ENCODE results near the gene GJA4.
"Not testable (repeated sequence)": the region's sequence is repeated elsewhere in the genome, so short reads cannot be mapped to it uniquely, and the experiment has no call there.

The GJA4 gene

DNA sequence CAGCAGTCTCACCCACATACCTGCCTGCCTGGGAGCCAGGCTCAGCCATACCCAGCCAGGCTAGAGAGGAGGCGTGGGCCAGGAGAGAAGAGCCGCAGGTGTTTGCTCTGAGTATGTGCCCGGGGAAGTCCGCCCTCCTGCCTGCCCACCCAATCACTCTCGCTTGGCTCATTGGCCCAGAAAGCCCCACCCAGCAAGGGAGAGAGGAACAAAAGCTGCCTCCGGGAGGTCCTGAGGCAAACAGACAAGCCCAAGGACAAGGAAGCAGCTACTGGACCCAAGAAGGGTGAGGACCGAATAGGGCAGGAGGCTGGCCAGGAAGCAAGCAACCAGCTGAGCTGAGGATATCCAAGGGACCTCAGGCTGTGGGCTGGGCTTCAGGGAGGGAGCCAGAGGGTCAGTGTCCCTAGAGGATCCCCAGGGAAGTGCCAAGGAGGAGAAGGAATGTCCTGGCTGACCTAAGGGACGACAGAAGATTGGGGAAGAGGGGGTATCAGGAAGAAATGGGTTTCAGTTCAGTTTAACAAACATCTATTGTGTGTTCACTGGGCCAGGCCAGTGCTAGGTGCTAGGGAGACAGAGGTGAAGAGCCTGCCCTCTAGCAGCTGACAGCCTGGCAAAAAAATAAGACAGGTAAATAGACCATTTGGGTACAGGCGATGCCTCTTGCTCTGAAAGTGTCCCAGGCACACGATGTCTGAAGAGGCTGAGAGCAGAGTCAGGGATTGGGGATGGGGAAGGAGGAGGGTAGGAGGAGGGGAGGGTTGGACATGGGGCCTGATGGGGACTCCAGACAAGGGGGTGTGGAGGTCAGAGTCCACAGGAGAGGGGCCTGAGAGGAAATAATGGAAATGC is 33.1 kb upstream of the GJA4 start, which contains the start of gene GJB4:
GJB4 (plus strand) TSS at position 238 of the 855 bp plus-strand sequence. CDS start 1,515 bp downstream, outside the sequence.
- H3K4me3 Mint-ChIP-seq = no peak within 1 kb of the TSS
- CTCF ChIA-PET = no interaction called here
- H3K9me3 Mint-ChIP-seq = no peaks in the 10 kb centered on the region
- DNase-seq = no peak
- H3K27me3 Mint-ChIP-seq = peaks cover 12% of the 10 kb centered on the region
- peak within 1 kb of the TSS; percentile 33 for H3K27ac Mint-ChIP-seq
- H3K36me3 Mint-ChIP-seq = no peaks in the 10 kb centered on the region
- H3K4me1 Mint-ChIP-seq = no peaks in the 10 kb centered on the region

- Mint-ChIP-seq H3K36me3 (no peaks in the 10 kb centered on the region), H3K27me3 (peaks cover 12% of the 10 kb centered on the region), H3K4me1 (no peaks in the 10 kb centered on the region), H3K27ac (no peak overlapping the region), H3K4me3 (no peak overlapping the region), H3K9me3 (no peaks in the 10 kb centered on the region)
- CTCF ChIA-PET = no interaction called here
- no peak for DNase-seq
Measured at GRCh38 chr1:34761176-34761761, 31.5 kb upstream of the GJA4 start.

- no peak for DNase-seq
- Mint-ChIP-seq H3K4me1 (no peaks in the 10 kb centered on the region), H3K4me3 (no peak overlapping the region), H3K27me3 (peaks cover 12% of the 10 kb centered on the region), H3K36me3 (no peaks in the 10 kb centered on the region), H3K9me3 (no peaks in the 10 kb centered on the region), H3K27ac (no peak overlapping the region)
- CTCF ChIA-PET = no interaction called here
Measured at GRCh38 chr1:34761776-34762307, 31.0 kb upstream of the GJA4 start.

DNA sequence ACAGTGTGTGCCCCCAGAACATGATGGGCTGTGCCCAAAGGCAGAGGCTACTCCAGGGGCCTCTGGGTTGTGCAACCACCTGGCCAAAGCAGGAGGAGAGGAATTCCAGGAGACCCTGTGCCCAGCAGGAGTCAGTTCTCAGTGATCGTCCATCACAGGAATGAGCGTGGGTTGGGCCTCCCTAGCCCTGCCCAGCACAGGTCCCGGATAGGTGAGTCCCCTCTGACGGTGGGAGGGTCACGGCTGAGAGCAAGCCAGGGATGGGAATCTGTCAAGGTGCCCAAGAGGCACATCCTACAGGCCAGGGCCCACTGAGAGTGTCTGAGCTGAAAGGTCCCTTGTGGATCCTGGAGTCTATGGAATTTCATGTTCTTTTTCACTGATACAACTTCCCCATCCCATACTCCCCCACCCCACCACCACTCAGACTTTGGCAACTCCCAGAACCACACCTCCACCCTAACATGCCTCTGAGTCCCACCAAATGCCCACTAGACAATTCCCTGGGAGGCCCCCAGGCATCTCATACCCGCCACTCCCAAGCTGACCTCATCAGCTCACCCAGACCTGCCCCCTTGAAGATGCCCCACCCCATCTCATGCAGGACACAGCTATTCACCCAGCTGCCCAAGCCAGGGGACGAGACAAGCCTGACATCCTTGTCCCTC is 30.2 kb upstream of the GJA4 start:
- Mint-ChIP-seq H3K27me3 (peaks cover 10% of the 10 kb centered on the region), H3K4me1 (no peaks in the 10 kb centered on the region), H3K27ac (no peak overlapping the region), H3K9me3 (no peaks in the 10 kb centered on the region), H3K36me3 (no peaks in the 10 kb centered on the region), H3K4me3 (no peak overlapping the region)
- CTCF ChIA-PET = no interaction called here
- DNase-seq = no peak

DNA sequence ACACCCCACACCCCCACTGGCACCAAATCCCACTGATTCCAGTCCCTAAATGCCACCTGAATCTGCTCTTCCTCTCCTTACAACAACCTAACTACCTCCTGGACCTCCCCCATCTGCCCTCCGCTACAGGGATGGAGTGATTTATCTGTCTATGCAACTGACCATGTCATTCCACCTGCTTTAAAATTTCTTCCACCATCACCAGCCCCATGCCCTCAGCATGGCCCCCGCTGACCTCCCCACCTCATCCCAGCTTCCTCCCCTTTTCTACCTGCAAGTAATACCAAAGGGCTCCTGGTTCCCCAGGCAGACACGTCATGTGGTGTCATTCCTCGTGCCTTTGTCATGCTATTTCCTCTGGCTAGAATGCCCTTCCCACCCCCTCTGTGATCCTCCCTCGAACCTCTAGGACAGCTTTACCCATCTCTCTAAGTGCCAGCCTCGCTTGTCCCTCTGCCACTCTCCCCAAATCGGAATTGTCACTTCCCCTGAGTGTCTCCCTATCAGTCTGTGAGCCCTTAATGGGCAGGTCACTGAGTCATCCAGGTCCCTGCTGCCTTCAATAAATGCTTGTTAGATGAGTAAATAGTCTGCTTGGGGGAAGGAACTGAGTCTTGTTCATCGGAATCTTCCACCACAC is 29.5 kb upstream of the GJA4 start:
- peaks cover 5% of the 10 kb centered on the region for H3K27me3 Mint-ChIP-seq
- no peaks in the 10 kb centered on the region for H3K4me1 Mint-ChIP-seq
- H3K9me3 Mint-ChIP-seq = no peaks in the 10 kb centered on the region
- CTCF ChIA-PET = no interaction called here
- H3K27ac Mint-ChIP-seq = no peak overlapping the region
- H3K4me3 Mint-ChIP-seq = no peak overlapping the region
- H3K36me3 Mint-ChIP-seq = no peaks in the 10 kb centered on the region
- no peak for DNase-seq

DNA sequence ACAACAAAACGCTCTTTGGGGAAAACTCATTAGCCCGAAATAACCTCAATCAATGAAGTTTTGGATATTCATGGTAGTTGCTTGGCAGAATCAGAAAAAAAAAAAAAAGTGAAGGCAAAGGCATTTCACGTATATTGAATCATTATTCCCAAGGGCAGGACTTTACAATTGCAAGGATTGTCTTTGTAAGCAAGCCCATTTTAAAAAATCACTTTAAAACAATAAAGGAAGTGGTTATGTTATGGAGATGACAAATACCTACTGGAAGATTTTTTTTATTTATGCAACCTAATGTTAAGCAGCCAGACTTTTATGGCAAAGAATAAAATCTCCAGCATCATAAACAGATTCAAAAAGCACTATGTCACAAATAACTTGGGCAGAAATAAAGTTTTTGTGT is 23.9 kb upstream of the GJA4 start:
- H3K4me1 Mint-ChIP-seq = no peaks in the 10 kb centered on the region
- H3K27ac Mint-ChIP-seq = no peak overlapping the region
- no peaks in the 10 kb centered on the region for H3K27me3 Mint-ChIP-seq
- H3K36me3 Mint-ChIP-seq = no peaks in the 10 kb centered on the region
- H3K9me3 Mint-ChIP-seq = no peaks in the 10 kb centered on the region
- H3K4me3 Mint-ChIP-seq = no peak overlapping the region
- no peak for DNase-seq
- CTCF ChIA-PET = no interaction called here

DNA sequence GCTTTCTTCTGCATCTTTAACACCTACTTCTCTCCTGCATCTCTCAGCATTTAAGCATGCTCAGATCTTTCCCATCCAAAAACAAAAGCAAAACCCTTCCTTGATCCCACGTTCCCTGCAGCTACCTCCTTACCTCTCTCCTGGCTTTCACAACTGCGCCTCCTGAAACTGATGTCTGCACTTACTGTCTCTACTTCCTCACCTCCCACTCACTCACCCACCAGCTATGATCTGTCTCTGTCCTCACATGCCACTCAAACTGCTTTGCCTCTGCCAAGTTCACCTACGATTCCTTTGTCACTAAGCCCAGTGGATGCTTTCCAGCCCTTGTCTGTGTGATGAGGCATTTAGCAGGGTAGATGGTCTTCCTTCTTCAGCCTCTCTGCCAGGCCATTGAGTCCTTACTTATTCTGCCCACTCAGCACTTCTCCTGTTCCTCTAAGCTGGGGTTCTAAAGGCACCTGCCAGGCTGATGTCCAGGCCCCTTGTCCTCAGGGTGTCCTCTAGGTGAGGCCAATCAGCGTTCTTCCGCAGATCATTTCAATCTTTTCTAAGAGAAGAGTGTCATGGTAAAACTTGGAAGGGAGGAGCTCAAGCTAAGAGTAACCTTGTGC is 21.8 kb upstream of the GJA4 start:
- Mint-ChIP-seq H3K9me3 (no peaks in the 10 kb centered on the region), H3K27me3 (no peaks in the 10 kb centered on the region), H3K4me3 (no peak overlapping the region), H3K27ac (no peak overlapping the region), H3K36me3 (no peaks in the 10 kb centered on the region), H3K4me1 (no peaks in the 10 kb centered on the region)
- no peak for DNase-seq
- CTCF ChIA-PET = no interaction called here

DNA sequence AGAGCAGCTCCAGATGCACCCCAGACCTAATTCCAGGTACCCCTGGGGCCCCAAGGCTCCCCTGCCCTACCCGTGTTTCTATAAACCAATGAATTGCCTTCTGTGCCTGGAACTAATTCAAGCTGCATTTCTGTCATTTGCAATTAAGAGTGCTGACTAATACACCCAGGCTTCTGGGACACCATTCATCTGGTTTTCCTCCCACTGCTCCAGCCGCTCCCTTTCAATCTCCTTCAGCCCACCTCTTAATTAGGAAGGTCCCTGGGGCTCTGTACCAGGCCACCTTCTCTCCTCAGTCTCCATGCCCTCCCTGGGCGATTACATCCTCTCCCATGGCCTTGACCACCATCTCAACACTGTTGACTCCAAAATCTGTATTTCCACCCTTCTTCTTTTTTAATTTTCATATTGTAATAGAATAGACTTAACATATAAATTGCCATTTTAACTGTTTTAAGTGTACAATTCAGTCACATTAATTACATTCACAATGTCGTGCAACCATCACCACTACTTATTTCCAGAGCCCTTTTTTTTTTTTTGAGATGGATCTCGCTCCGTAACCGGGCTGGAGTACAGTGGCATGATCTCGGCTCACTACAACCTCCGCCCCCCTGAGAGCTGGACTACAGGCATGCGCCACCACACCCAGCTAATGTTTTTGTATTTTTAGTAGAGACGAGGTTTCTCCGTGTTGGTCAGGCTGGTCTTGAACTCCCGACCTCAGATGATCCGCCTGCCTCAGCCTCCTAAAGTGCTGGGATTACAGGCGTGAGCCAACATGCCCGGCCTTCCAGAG is 21.0 kb upstream of the GJA4 start:
- Mint-ChIP-seq H3K36me3 (no peaks in the 10 kb centered on the region), H3K27me3 (no peaks in the 10 kb centered on the region), H3K9me3 (no peaks in the 10 kb centered on the region), H3K4me1 (no peaks in the 10 kb centered on the region), H3K4me3 (no peak overlapping the region), H3K27ac (no peak overlapping the region)
- no peak for DNase-seq
- CTCF ChIA-PET = no interaction called here

GRCh38 chr1:34773114-34773513 is 19.7 kb upstream of the GJA4 start:
- H3K4me1 Mint-ChIP-seq = not testable (repeated sequence)

DNA sequence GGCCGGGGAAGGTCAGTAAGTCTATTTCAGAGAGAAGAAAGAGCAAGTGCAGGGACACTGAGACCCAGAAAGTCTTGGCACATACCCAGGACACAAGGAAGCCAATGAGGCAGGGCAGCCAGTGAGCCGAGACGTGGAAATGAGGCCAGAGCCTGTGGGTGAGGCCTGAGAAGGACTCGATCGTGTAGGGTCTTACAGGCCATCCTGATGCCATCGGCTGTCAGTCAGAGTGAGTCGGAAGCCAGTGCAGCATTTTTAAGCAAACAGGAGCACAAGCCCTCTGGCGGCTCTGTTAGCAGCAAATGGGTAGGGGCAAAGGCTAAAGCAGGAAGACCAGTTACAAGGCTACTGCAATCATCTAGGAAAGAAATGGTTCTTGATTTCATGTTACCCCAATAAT is 17.8 kb upstream of the GJA4 start:
- no peak for DNase-seq
- Mint-ChIP-seq H3K9me3 (no peaks in the 10 kb centered on the region), H3K36me3 (no peaks in the 10 kb centered on the region), H3K4me3 (no peak overlapping the region), H3K27ac (no peak overlapping the region), H3K27me3 (peaks cover 17% of the 10 kb centered on the region), H3K4me1 (no peaks in the 10 kb centered on the region)
- CTCF ChIA-PET = no interaction called here

More at GRCh38 chr1:34773114-34773513, 19.7 kb upstream of the GJA4 start:
- H3K36me3 Mint-ChIP-seq, DNase-seq, H3K27ac Mint-ChIP-seq, H3K27me3 Mint-ChIP-seq, H3K4me3 Mint-ChIP-seq, H3K9me3 Mint-ChIP-seq, CTCF ChIA-PET: not testable (repeated sequence)

- Mint-ChIP-seq H3K4me3 (no peak overlapping the region), H3K9me3 (no peaks in the 10 kb centered on the region), H3K36me3 (no peaks in the 10 kb centered on the region), H3K27me3 (peaks cover 34% of the 10 kb centered on the region), H3K4me1 (no peaks in the 10 kb centered on the region), H3K27ac (no peak overlapping the region)
- no peak for DNase-seq
- CTCF ChIA-PET = interaction anchor here (0.9 to 1.3 kb wide), 2 partner anchors 15 to 34 kb away, joined by 3 to 4 read pairs; no protein-coding TSS in a partner anchor
Measured at GRCh38 chr1:34776911-34777310, 15.9 kb upstream of the GJA4 start.

- Mint-ChIP-seq H3K9me3 (no peaks in the 10 kb centered on the region), H3K4me3 (no peak overlapping the region), H3K36me3 (no peaks in the 10 kb centered on the region), H3K27me3 (peaks cover 42% of the 10 kb centered on the region), H3K27ac (no peak overlapping the region), H3K4me1 (no peaks in the 10 kb centered on the region)
- CTCF ChIA-PET = interaction anchor here (1.4 kb wide), 1 partner anchor 74 kb away, joined by 4 read pairs; no protein-coding TSS in a partner anchor
- DNase-seq = no peak
Measured at GRCh38 chr1:34777519-34778321, 15.1 kb upstream of the GJA4 start.

GRCh38 chr1:34778381-34778780 is 14.4 kb upstream of the GJA4 start:
- no peak overlapping the region for H3K27ac Mint-ChIP-seq
- no peak for DNase-seq
- no peaks in the 10 kb centered on the region for H3K36me3 Mint-ChIP-seq
- peaks cover 49% of the 10 kb centered on the region for H3K27me3 Mint-ChIP-seq
- no peaks in the 10 kb centered on the region for H3K4me1 Mint-ChIP-seq
- H3K4me3 Mint-ChIP-seq = no peak overlapping the region
- CTCF ChIA-PET = interaction anchor here (1.4 kb wide), 1 partner anchor 74 kb away, joined by 4 read pairs; no protein-coding TSS in a partner anchor
- no peaks in the 10 kb centered on the region for H3K9me3 Mint-ChIP-seq

Measured in activated naive CD4-positive, alpha-beta T cell treated with anti-CD3 and anti-CD28 coated beads, Interleukin-2, amount 10 ng/mL, durations not matched to agents 7 days and 5 days (primary cell).